BLaER1 (cell line): Measurements from ENCODE around the gene CECR2.

ENCODE experiments used
- H3K27ac ChIP-seq: shearing (Covaris generic); formaldehyde crosslinking; 2 replicates; pipeline ENCODE4 v1.8.1; 2022
- H3K27me3 ChIP-seq: shearing (Covaris generic); formaldehyde crosslinking; 2 replicates; pipeline ENCODE4 v1.8.1; 2022
- H3K36me3 ChIP-seq: shearing (Covaris generic); formaldehyde crosslinking; 2 replicates; pipeline ENCODE4 v1.8.1; 2022
- H3K4me1 ChIP-seq: shearing (Covaris generic); formaldehyde crosslinking; 2 replicates; pipeline ENCODE4 v1.8.1; 2022
- H3K4me2 ChIP-seq: shearing (Covaris generic); formaldehyde crosslinking; 2 replicates; pipeline ENCODE4 v1.8.1; 2022
- H3K4me3 ChIP-seq: shearing (Covaris generic); formaldehyde crosslinking; 2 replicates; pipeline ENCODE4 v1.8.1; 2022
- H3K9ac ChIP-seq: shearing (Covaris generic); formaldehyde crosslinking; 2 replicates; pipeline ENCODE4 v1.8.1; 2022
- H3K9me3 ChIP-seq: shearing (Covaris generic); formaldehyde crosslinking; 2 replicates; pipeline ENCODE4 v1.8.1; 2022
- H4K20me1 ChIP-seq: shearing (Covaris generic); formaldehyde crosslinking; 2 replicates; pipeline ENCODE4 v1.8.1; 2022
- Cebpa-rat ChIP-seq: shearing (Covaris generic); IDR thresholded peaks from 2 replicates; pipeline ENCODE4 v1.8.1; 2022

The CECR2 gene

GRCh38 chr22:17489101-17489500 is 119.8 kb downstream of the CECR2 start:
- no peak for TF ChIP-seq Cebpa-rat
- no peaks in the 10 kb centered on the region for H3K27me3 ChIP-seq
- no peaks in the 10 kb centered on the region for H3K36me3 ChIP-seq
- H3K4me1 ChIP-seq, result peaks cover 16% of the 10 kb centered on the region
- H3K4me3 ChIP-seq, result no peak overlapping the region
- no peak overlapping the region for H3K4me2 ChIP-seq
- H4K20me1 ChIP-seq, result no peaks in the 10 kb centered on the region
- H3K9ac ChIP-seq, result no peak overlapping the region
- H3K27ac ChIP-seq, result no peak overlapping the region
- H3K9me3 ChIP-seq, result no peaks in the 10 kb centered on the region

GRCh38 chr22:17491090-17491640 is 121.9 kb downstream of the CECR2 start:
- no peaks in the 10 kb centered on the region for H3K27me3 ChIP-seq
- H3K9me3 ChIP-seq, result peaks cover 5% of the 10 kb centered on the region; the same call in 1 of the 2 replicates
- H4K20me1 ChIP-seq, result no peaks in the 10 kb centered on the region
- no peaks in the 10 kb centered on the region for H3K36me3 ChIP-seq
- TF ChIP-seq Cebpa-rat, result no peak
- H3K4me2 ChIP-seq, result no peak overlapping the region
- no peak overlapping the region for H3K4me3 ChIP-seq
- H3K4me1 ChIP-seq, result peaks cover 11% of the 10 kb centered on the region; the same call in 1 of the 2 replicates
- no peak overlapping the region for H3K9ac ChIP-seq
- H3K27ac ChIP-seq, result no peak overlapping the region

GRCh38 chr22:17492247-17492646 is 123.0 kb downstream of the CECR2 start:
- H3K4me2 ChIP-seq, result no peak overlapping the region
- H3K36me3 ChIP-seq, result 0 out of 2 replicates have a peak, but pooled peaks cover 2% of the 10 kb centered on the region
- peaks cover 16% of the 10 kb centered on the region for H3K9me3 ChIP-seq
- H3K9ac ChIP-seq, result no peak overlapping the region
- no peaks in the 10 kb centered on the region for H3K27me3 ChIP-seq
- no peak overlapping the region for H3K27ac ChIP-seq
- peaks cover 18% of the 10 kb centered on the region; the same call in 1 of the 2 replicates for H3K4me1 ChIP-seq
- H3K4me3 ChIP-seq, result no peak overlapping the region
- no peak for TF ChIP-seq Cebpa-rat
- no peaks in the 10 kb centered on the region for H4K20me1 ChIP-seq

GRCh38 chr22:17493419-17493981 is 124.2 kb downstream of the CECR2 start:
- Histone ChIP-seq H3K36me3 (0 out of 2 replicates have a peak, but pooled peaks cover 6% of the 10 kb centered on the region), H3K9me3 (peaks cover 24% of the 10 kb centered on the region), H3K27ac (no peak overlapping the region), H3K4me3 (no peak overlapping the region), H3K27me3 (no peaks in the 10 kb centered on the region), H3K4me2 (no peak overlapping the region), H3K9ac (no peak overlapping the region), H3K4me1 (peaks cover 24% of the 10 kb centered on the region), H4K20me1 (no peaks in the 10 kb centered on the region)
- TF ChIP-seq Cebpa-rat, result no peak

- Histone ChIP-seq H3K4me3 (0 out of 2 replicates have a peak overlapping the region, but pooled peaks have one; percentile 42), H4K20me1 (no peaks in the 10 kb centered on the region), H3K27ac (peak overlapping the region; percentile 86; the same call in 1 of the 2 replicates), H3K4me2 (peak overlapping the region; percentile 17), H3K36me3 (0 out of 2 replicates have a peak, but pooled peaks cover 6% of the 10 kb centered on the region), H3K4me1 (peaks cover 46% of the 10 kb centered on the region), H3K9me3 (peaks cover 27% of the 10 kb centered on the region), H3K9ac (no peak overlapping the region), H3K27me3 (no peaks in the 10 kb centered on the region)
- no peak for TF ChIP-seq Cebpa-rat
These were observed 127.6 kb downstream of the CECR2 start for GRCh38 chr22:17496841-17497240.

GRCh38 chr22:17501679-17502285 is 132.5 kb downstream of the CECR2 start:
- Histone ChIP-seq H4K20me1 (no peaks in the 10 kb centered on the region), H3K27me3 (no peaks in the 10 kb centered on the region), H3K4me3 (no peak overlapping the region), H3K4me2 (peak overlapping the region; percentile 83), H3K4me1 (peaks cover 47% of the 10 kb centered on the region), H3K27ac (no peak overlapping the region), H3K36me3 (0 out of 2 replicates have a peak, but pooled peaks cover 6% of the 10 kb centered on the region), H3K9ac (no peak overlapping the region), H3K9me3 (peaks cover 16% of the 10 kb centered on the region)
- TF ChIP-seq Cebpa-rat, result no peak

GRCh38 chr22:17508110-17508509 is 138.8 kb downstream of the CECR2 start:
- Histone ChIP-seq H3K4me2 (no peak overlapping the region), H3K9ac (no peak overlapping the region), H3K27me3 (no peaks in the 10 kb centered on the region), H3K9me3 (no peaks in the 10 kb centered on the region), H4K20me1 (no peaks in the 10 kb centered on the region), H3K4me3 (no peak overlapping the region), H3K27ac (no peak overlapping the region), H3K4me1 (no peaks in the 10 kb centered on the region), H3K36me3 (no peaks in the 10 kb centered on the region)
- no peak for TF ChIP-seq Cebpa-rat

- H3K9ac ChIP-seq, result no peak overlapping the region
These were observed 143.7 kb downstream of the CECR2 start for GRCh38 chr22:17512960-17513359.

GRCh38 chr22:17513612-17514011 is 144.4 kb downstream of the CECR2 start:
- Histone ChIP-seq H3K9ac (no peak overlapping the region), H3K4me2 (no peak overlapping the region), H3K27me3 (no peaks in the 10 kb centered on the region), H3K4me3 (no peak overlapping the region), H3K4me1 (peaks cover 18% of the 10 kb centered on the region), H3K27ac (no peak overlapping the region), H3K36me3 (no peaks in the 10 kb centered on the region), H3K9me3 (no peaks in the 10 kb centered on the region), H4K20me1 (no peaks in the 10 kb centered on the region)
- no peak for TF ChIP-seq Cebpa-rat

More at GRCh38 chr22:17512960-17513359, 143.7 kb downstream of the CECR2 start:
- no peaks in the 10 kb centered on the region for H4K20me1 ChIP-seq
- H3K27ac ChIP-seq, result no peak overlapping the region
- H3K4me2 ChIP-seq, result no peak overlapping the region
- no peaks in the 10 kb centered on the region for H3K27me3 ChIP-seq
- no peak overlapping the region for H3K4me3 ChIP-seq
- no peak for TF ChIP-seq Cebpa-rat
- H3K9me3 ChIP-seq, result no peaks in the 10 kb centered on the region
- H3K4me1 ChIP-seq, result peaks cover 11% of the 10 kb centered on the region
- no peaks in the 10 kb centered on the region for H3K36me3 ChIP-seq

- peaks cover 23% of the 10 kb centered on the region for H3K4me1 ChIP-seq
- H3K9me3 ChIP-seq, result no peaks in the 10 kb centered on the region
- no peak for TF ChIP-seq Cebpa-rat
- H3K27me3 ChIP-seq, result no peaks in the 10 kb centered on the region
- no peaks in the 10 kb centered on the region for H3K36me3 ChIP-seq
- no peaks in the 10 kb centered on the region for H4K20me1 ChIP-seq
- H3K4me2 ChIP-seq, result no peak overlapping the region
- no peak overlapping the region for H3K4me3 ChIP-seq
- H3K9ac ChIP-seq, result no peak overlapping the region
- no peak overlapping the region for H3K27ac ChIP-seq
These were observed 144.8 kb downstream of the CECR2 start for GRCh38 chr22:17514084-17514483.
